Measurements from ENCODE around the gene METTL8.
"Not testable (repeated sequence)": the region's sequence is repeated elsewhere in the genome, so short reads cannot be mapped to it uniquely, and the experiment has no call there.

Gene METTL8

DNA sequence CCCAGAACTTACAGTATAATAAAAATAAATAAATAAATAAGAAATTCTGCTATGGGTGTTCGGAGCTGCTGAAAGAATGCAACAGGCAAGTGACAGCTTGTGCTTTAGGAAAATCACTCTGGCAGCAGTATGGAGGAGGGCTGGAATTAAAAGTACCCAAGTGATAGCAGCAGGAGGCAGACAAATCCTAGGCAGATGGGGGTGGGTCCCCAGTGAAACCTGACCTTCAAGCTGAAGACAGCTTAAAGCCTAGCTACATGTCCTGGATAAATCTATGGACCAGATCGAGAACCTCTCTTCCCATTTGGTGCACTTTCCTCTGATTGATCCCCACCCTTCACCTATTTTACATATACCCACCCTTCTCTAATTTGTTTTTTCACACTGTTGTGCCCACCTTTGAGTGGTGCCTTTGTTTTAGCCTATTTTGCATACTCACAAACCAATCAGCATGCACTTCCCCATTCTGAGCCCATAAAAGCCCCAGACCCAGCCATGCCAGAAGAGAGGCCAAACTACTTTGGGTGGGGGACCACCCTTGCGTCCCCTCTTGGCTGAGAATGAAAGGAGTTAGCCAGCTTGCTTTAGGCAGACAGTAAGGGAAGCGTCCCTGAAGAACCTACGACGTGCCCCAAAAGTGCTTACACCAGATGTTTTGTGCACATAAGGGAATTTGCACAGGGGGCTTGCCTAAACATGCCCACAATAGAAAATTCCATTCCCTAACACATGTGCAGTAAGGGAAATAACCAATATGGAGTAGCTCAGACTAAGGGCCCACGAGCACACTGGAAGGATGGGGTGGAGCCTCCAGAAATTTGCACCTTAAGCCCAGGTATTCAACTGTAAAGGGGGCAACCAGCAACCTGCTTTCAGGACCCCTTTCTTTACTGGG, 3.0 kb downstream of the METTL8 start:
- no peak for DNase-seq (ENCODE audit: low read depth, low spot score)

GRCh38 chr2:171422710-171423495, 10.9 kb downstream of the METTL8 start:
- DNase-seq (ENCODE audit: low read depth, low spot score) = not testable (repeated sequence)

GRCh38 chr2:171420728-171421563, 12.8 kb downstream of the METTL8 start:
- no peak for DNase-seq (ENCODE audit: low read depth, low spot score)

GRCh38 chr2:171419333-171419732, 14.5 kb downstream of the METTL8 start:
- no peak for DNase-seq (ENCODE audit: low read depth, low spot score)

GRCh38 chr2:171416009-171416926, 17.5 kb downstream of the METTL8 start:
- DNase-seq (ENCODE audit: low read depth, low spot score) = peak; percentile 80

GRCh38 chr2:171414645-171415044, 19.1 kb downstream of the METTL8 start:
- DNase-seq (ENCODE audit: low read depth, low spot score) = not testable (repeated sequence)

- DNase-seq (ENCODE audit: low read depth, low spot score) = no peak
These were observed 21.1 kb downstream of the METTL8 start for GRCh38 chr2:171412571-171413175.

DNA sequence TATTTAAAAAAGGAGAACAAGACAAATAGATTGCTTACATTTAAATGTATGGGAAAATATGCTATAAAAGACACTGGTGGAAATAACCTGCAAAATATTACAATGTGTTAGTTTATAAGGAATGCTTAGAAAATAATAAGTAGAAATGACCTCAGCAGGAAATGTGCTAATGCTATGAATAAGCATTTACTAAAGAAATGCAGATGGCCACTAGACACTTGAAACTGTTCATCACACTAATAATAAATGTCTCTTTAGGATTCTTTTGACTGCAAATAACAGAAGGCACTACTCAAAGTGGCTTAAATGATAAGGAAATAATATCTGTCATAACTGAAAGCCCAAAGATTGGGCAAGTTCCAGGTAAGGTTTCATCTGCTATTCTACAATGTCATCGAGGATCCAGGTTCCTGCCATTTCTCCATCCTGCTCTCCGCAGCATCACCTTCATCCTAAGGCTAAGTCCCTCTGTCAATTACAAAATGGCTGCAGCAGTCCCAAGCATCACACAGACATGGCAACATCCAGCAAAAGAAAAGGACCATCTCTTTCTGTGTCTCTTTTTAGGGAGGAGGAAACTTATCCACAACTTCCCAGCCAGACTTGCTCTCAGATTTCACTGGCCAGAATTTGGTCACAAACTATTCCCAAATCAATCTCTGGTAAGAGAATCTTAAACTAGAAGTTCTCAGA, 21.9 kb downstream of the METTL8 start:
- no peak for DNase-seq (ENCODE audit: low read depth, low spot score)

- no peak for DNase-seq (ENCODE audit: low read depth, low spot score)
These were observed 22.6 kb downstream of the METTL8 start for GRCh38 chr2:171411214-171411613.

- no peak for DNase-seq (ENCODE audit: low read depth, low spot score)
These were observed 23.2 kb downstream of the METTL8 start for GRCh38 chr2:171410624-171411023.

DNA sequence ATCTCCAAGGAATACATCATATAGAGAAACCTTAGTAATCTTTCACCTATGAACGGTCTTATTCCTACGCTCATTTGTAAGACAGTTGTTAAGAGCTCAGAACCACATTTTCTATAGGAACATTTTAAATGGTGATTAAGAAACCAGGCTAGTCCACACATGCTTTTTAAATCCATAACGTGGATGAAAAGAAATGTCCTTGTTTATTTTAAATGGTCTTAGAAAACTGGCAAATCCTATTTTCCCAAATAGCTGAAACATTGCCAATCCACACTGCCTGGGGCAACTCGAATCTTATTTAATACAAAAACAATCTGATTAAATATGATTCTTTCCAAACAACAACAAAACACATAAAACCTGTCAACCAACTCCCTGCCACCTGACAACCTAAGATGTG, 23.7 kb downstream of the METTL8 start:
- DNase-seq (ENCODE audit: low read depth, low spot score) = no peak

GRCh38 chr2:171409436-171409971, 24.3 kb downstream of the METTL8 start:
- DNase-seq (ENCODE audit: low read depth, low spot score) = peak; percentile 48

DNA sequence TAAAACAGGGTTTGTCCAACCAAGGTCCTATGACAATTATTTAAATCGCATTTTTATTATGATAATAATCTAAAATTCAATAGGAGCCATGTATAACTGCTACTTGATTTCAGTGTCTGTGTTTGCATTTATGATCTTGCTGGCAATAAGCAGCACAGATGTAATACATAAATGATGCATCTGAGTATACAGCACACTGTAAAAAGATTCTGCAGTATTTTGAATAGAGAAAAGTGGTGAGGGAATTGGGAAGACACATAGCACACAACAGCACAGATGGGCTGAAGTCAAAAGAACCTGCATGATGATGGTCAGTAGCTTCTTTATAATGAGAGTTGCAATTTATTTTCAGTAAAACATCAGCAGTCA, 26.1 kb downstream of the METTL8 start:
- DNase-seq (ENCODE audit: low read depth, low spot score) = no peak

DNA sequence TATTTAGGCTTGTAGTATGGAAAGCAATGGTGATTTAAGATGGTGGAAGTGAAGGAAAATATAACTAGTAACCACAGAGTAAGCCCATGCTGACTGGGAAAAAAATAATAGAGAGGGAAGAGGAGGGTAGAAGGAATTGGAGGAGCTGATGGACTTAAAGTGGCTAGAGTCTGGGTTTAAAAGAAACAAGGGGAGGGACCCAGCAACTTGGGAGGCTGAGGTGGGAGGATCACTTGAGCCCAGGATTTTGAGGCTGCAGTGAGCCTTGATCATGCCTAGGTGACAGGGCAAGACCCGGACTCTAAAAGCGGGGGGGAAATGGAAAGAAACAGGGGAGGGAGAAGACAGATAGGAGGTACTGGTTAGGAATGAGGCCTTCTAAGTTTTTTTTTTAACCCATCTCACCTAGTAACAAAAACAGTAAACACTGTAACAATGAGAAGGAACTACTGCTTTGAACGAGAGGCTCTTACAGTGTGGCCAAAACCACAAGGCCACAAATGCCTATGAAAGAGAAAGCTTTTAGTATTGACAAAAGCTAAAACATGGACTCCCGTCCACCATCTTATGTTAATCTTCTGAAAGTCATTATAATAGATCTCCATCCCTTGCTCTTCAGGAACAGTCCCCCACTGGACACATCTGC, 26.6 kb downstream of the METTL8 start:
- DNase-seq (ENCODE audit: low read depth, low spot score) = no peak

DNA sequence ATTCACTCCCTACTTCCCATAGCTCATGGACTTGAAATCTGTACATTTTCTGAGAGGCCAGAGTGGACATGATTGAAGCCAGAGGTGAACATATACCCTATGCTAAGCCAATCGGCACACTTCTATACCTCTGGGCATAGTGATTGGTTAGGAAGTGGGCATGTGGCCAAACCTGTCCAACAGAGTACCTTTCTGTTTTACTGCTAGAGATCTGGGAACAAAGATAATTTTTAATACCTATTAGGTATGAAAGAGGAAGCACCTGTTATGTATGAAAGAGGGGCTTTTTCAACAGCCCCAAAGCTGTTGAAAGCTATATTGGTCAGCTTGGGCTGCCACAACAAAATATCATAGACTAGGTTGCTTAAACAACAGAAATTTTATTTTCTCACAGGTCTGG, 27.7 kb downstream of the METTL8 start:
- no peak for DNase-seq (ENCODE audit: low read depth, low spot score)

- no peak for DNase-seq (ENCODE audit: low read depth, low spot score)
These were observed 28.2 kb downstream of the METTL8 start for GRCh38 chr2:171405546-171405945.

- no peak for DNase-seq (ENCODE audit: low read depth, low spot score)
These were observed 29.1 kb downstream of the METTL8 start for GRCh38 chr2:171404719-171405118.

GRCh38 chr2:171404261-171404660, 29.5 kb downstream of the METTL8 start:
- DNase-seq (ENCODE audit: low read depth, low spot score) = no peak
